Limb (tissue), 2 donors: ENCODE data around the gene ANXA4.

Experiments
- DNase-seq, 2 donors: peaks; one replicate each; pipeline ENCODE4 v3.0.0-alpha.2; 2016; ENCODE audit errors: extremely low spot score in 2 of 2

The ANXA4 gene

DNA sequence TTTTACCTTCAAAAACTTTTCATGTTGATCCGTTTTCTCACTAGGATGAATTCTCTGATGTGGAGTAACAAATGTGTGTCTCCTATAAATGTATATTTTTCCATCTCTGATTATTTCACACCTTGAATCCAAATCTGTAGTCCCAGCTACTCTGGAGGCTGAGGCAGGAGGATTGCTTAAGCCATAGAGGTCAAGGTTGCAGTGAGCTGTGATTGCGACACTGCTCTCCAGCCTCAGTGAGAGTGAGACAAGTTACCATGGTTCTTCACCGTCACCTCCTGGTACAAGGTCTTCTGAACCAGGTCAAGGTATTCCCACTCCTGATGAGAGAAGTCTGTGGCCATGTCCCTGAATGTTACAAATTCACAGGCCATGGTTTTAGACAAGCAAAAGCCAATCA is 102.6 kb downstream of the ANXA4 start:
- DNase-seq: no peak

DNA sequence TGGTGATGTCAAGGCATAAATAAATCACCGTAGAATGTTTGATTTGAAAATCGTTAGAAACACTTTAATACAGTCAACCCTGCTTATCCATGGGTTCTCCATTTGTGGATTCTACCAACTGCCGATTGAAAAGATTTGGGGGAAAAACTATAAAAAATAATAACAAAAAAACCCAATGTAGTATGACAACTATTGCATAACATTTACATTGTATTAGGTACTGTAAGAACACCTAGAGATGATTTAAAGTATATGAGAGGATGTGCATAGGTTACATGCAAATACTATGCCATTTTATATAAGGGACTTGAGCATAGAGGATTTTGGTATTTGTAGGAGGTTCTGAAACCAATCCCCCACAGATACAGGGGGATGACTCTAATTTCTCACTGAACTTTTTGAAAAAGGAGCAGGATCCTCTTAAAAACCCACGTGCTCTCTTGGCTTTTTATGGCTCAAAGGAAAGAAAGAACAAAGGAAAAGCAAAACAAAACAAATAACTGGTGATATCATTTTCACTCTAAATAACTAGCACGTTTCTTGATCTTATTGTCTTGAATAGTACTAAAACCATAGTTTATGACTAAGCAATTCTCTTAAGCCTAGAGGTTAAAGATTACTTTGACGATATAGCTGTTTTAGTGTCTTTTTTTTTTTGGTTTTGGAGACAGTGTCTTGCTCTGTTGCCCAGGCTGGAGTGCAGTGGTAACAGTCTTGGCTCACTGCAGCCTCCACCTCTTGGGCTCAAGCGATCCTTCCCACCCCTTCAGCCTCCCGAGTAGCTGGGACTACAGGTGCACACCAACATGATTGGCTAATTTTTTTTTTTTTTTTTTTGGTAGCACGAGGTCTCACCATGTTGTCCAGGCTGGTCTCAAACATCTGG is 104.5 kb downstream of the ANXA4 start:
- no peak for DNase-seq

DNA sequence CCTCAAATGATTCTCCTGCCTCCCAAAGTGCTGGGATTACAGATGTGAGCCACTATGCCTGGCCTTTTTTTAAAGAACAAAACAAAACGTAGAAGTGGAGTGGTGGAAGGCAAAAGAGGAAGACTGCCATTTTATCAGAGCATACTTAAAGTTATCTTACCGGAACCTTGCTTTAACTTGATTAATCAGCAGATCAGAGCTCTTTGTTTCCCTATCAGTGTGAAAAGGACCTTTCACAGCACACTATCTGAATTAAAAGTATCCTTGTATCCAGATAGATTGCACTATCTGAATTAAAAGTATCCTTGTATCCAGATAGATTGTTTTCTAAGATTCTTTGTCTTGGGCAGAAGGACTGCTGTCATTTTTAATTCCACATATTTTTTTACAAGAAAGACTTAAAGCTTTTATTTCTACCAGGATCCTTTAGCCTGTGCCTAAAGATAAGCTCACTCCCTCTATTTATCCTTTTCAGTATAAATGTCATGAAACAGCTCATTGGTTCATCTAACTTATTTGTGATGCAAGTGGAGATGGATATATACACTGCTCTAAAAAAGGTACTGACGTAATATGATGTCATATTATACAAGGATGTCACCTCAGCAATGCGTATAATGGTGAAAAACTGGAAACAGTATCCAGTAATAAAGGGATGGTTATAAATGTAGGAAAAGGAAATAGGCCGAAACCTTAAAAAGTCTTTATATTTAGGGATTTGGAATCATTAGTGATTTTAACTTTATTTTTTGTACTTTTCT is 105.3 kb downstream of the ANXA4 start:
- DNase-seq: no peak

DNA sequence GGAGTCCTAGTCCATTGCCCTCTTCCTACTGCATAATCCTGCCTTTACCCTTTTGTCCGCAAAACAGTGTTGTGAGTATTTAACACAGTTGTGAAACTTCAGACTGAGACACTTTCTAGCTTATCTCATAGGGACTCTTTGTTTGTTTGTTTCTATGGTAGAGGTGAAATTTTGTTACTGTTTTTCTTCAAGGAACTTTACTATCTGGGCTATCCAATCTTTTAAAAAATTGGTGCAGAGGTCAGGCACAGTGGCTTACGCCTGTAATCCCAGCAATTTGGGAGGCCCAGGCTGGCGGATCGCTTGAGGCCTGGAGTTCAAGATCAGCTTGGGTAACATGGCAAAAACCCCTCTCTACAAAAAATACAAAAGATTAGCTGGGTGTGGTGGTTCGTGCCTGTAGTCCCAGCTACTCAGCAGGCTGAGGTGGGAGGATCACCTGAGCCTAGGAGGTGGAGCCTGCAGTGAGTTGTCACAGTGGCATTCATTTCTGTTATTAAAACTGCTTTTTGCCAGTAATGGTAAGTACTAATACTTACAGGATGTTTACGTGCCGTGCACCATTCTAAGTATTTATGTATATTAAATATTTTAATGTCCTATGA is 106.4 kb downstream of the ANXA4 start:
- no peak for DNase-seq

DNA sequence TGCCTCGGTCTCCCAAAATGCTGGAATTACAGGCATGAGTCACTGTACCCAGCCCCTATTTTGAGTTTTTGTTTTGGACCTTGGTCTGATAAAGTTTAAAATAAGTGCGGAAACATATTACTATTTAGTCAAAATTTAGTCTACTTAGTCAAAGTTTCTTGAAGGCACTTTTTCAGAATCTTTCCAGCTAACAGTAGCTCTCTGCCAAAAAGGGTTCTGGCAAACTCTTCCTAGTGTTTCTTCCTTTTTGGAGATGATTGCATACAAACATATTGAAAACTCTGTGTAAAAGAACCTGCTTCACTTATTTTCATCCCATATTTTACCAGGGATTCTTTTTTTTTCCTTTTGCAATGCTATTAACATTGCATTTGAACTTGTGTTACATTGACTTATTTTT is 116.3 kb downstream of the ANXA4 start:
- DNase-seq: no peak

DNA sequence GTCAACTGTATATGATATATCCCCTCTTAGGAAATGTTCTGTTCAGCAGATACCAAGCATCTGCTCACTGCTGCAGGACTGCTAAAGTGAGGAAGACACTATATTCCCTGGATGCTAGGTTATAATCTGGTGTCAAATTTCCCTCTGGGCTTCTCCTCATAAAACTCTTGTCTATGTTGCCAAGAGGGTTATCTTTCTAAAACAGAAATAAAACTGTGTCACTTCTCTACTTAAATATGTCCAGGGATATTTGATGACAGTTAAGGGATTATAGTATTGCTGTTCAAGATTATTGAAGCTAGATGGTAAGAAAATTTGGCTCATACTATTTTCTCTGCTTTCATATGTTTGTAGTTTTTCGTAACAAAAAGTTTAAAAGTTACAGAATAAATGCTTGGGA is 121.4 kb downstream of the ANXA4 start:
- no peak for DNase-seq
